HEK293 (cell line): ENCODE data around the gene KIAA1191.

Source experiments
- BCL11A ChIP-seq: fragments of 450-650 bp; formaldehyde crosslinking; IDR thresholded peaks from 2 replicates; pipeline ENCODE4 v1.5.1; 2016; ENCODE audit warnings: low read depth, missing biosample characterization, missing genetic modification characterization
- OSR2 ChIP-seq: fragments of 450-650 bp; formaldehyde crosslinking; IDR thresholded peaks from 2 replicates; pipeline ENCODE4 v1.5.1; 2016; ENCODE audit warnings: missing biosample characterization, missing genetic modification characterization
- YY2 ChIP-seq: fragments of 450-650 bp; formaldehyde crosslinking; IDR thresholded peaks from 2 replicates; pipeline ENCODE4 v1.5.1; 2016; ENCODE audit warnings: missing biosample characterization, missing genetic modification characterization
- ZFHX2 ChIP-seq: fragments of 450-650 bp; formaldehyde crosslinking; conservative IDR thresholded peaks from 2 replicates; pipeline ENCODE4 v1.5.1; 2016; ENCODE audit warnings: missing biosample characterization, missing genetic modification characterization
- ZFP37 ChIP-seq: fragments of 450-650 bp; formaldehyde crosslinking; IDR thresholded peaks from 2 replicates; pipeline ENCODE4 v1.5.1; 2016; ENCODE audit warnings: missing biosample characterization, missing genetic modification characterization
- ZNF121 ChIP-seq: fragments of 450-650 bp; formaldehyde crosslinking; IDR thresholded peaks from 2 replicates; pipeline ENCODE4 v1.5.1; 2016; ENCODE audit warnings: missing biosample characterization, missing genetic modification characterization
- ZNF132 ChIP-seq: fragments of 450-650 bp; formaldehyde crosslinking; IDR thresholded peaks from 2 replicates; pipeline ENCODE4 v1.5.1; 2017; ENCODE audit warnings: missing biosample characterization, missing genetic modification characterization, borderline replicate concordance
- ZNF223 ChIP-seq: fragments of 450-650 bp; formaldehyde crosslinking; IDR thresholded peaks from 2 replicates; pipeline ENCODE4 v1.5.1; 2016; ENCODE audit warnings: missing biosample characterization, missing genetic modification characterization
- ZNF426 ChIP-seq: fragments of 450-650 bp; formaldehyde crosslinking; IDR thresholded peaks from 2 replicates; pipeline ENCODE4 v1.5.1; 2017; ENCODE audit warnings: missing biosample characterization, missing genetic modification characterization, mild to moderate bottlenecking, inconsistent platforms, moderate library complexity
- ZNF473 ChIP-seq: fragments of 450-650 bp; formaldehyde crosslinking; IDR thresholded peaks from 2 replicates; pipeline ENCODE4 v1.5.1; 2017; ENCODE audit warnings: missing biosample characterization, missing genetic modification characterization
- ZNF549 ChIP-seq: fragments of 450-650 bp; IDR thresholded peaks from 2 replicates; pipeline ENCODE4 v1.5.1; 2018; ENCODE audit warnings: missing biosample characterization, missing genetic modification characterization, mild to moderate bottlenecking, inconsistent platforms, moderate library complexity
- ZNF561 ChIP-seq: fragments of 450-650 bp; IDR thresholded peaks from 2 replicates; pipeline ENCODE4 v1.5.1; 2018; ENCODE audit warnings: missing biosample characterization, missing genetic modification characterization, borderline replicate concordance
- ZNF624 ChIP-seq: fragments of 450-650 bp; formaldehyde crosslinking; IDR thresholded peaks from 2 replicates; pipeline ENCODE4 v1.5.1; 2017; ENCODE audit warnings: missing biosample characterization, missing genetic modification characterization
- ZNF707 ChIP-seq: fragments of 450-650 bp; formaldehyde crosslinking; IDR thresholded peaks from 2 replicates; pipeline ENCODE4 v1.5.1; 2016; ENCODE audit warnings: missing biosample characterization, missing genetic modification characterization
- ZNF76 ChIP-seq: fragments of 450-650 bp; formaldehyde crosslinking; IDR thresholded peaks from 2 replicates; pipeline ENCODE4; 2016; ENCODE audit warnings: low read depth, missing biosample characterization, missing genetic modification characterization, borderline replicate concordance
- TF ChIP-seq, protein P1 (sequence below): fragments of 450-650 bp; formaldehyde crosslinking; IDR thresholded peaks from 2 replicates; pipeline ENCODE4 v1.5.1; 2016; ENCODE audit warnings: missing biosample characterization, missing genetic modification characterization
- TF ChIP-seq, protein P2 (sequence below): fragments of 450-650 bp; formaldehyde crosslinking; IDR thresholded peaks from 2 replicates; pipeline ENCODE4 v1.5.1; 2017; ENCODE audit warnings: missing biosample characterization, missing genetic modification characterization
- TF ChIP-seq, protein P3 (sequence below): fragments of 450-650 bp; formaldehyde crosslinking; IDR thresholded peaks from 2 replicates; pipeline ENCODE4 v1.5.1; 2016; ENCODE audit warnings: missing biosample characterization, missing genetic modification characterization
- TF ChIP-seq, protein P4 (sequence below): fragments of 450-650 bp; formaldehyde crosslinking; IDR thresholded peaks from 2 replicates; pipeline ENCODE4 v1.5.1; 2016; ENCODE audit warnings: missing biosample characterization, missing genetic modification characterization
- TF ChIP-seq, protein P5 (sequence below): fragments of 450-650 bp; formaldehyde crosslinking; IDR thresholded peaks from 2 replicates; pipeline ENCODE4 v1.5.1; 2017; ENCODE audit warnings: missing biosample characterization, missing genetic modification characterization
- TF ChIP-seq, protein P6 (sequence below): fragments of 450-650 bp; formaldehyde crosslinking; IDR thresholded peaks from 2 replicates; pipeline ENCODE4 v1.5.1; 2016; ENCODE audit warnings: missing biosample characterization, missing genetic modification characterization
- TF ChIP-seq, protein P7 (sequence below): fragments of 450-650 bp; formaldehyde crosslinking; IDR thresholded peaks from 2 replicates; pipeline ENCODE4 v1.5.1; 2017; ENCODE audit warnings: missing biosample characterization, missing genetic modification characterization
- TF ChIP-seq, protein P8 (sequence below): fragments of 450-650 bp; formaldehyde crosslinking; IDR thresholded peaks from 2 replicates; pipeline ENCODE4 v1.5.1; 2016; ENCODE audit warnings: missing biosample characterization, missing genetic modification characterization

KIAA1191 gene

DNA sequence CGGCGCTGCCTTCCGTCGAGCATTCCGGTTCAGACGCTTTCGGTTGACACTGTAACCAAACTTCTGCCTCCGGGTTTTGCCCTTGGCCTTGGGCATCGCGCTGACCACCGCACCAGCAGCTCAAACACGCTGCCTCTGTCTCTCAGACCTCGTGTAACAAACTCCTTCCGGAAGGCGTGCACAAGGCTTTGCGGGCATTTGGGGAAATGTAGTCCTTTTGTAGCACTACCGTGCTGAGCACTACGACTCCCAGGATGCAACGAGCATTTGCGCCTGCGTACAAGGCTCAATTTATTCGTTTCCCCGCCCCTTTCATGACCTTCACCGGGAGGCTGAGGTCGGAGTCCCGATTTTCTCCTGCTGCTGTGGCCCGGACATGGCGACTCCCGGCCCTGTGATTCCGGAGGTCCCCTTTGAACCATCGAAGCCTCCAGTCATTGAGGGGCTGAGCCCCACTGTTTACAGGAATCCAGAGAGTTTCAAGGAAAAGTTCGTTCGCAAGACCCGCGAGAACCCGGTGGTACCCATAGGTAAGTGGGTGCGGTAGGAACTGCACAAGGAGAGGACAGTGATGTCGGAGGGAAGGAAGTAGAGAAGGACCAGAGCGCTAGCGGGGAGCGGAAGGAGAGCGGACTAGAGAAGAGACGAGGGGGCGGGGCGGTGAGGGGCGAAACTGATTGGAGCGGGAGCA lies 27.0 kb upstream of the KIAA1191 start, which contains the start of the genes HIGD2A and NOP16 (continued):
- TF ChIP-seq ZNF473 (tag by site-specific recombination) (no peak), YY2 (peak; percentile 95), ZNF561 (peak; percentile 97; the same call in 1 of the 2 replicates), ZNF426 (no peak), ZNF624 (tag by site-specific recombination) (no peak), ZNF707 (no peak), BCL11A (tag by site-specific recombination) (no peak), ZNF132 (tag by site-specific recombination) (no peak), ZFHX2 (tag by site-specific recombination) (peak; percentile 73), ZNF76 (tag by site-specific recombination) (peak; percentile 96), ZNF549 (tag by site-specific recombination) (no peak), ZNF223 (no peak), ZNF121 (tag by site-specific recombination) (peak; percentile 87), ZFP37 (peak; percentile 98), OSR2 (tag by site-specific recombination) (peak; percentile 53; the same call in 1 of the 2 replicates)
- TF ChIP-seq, protein P1, sequence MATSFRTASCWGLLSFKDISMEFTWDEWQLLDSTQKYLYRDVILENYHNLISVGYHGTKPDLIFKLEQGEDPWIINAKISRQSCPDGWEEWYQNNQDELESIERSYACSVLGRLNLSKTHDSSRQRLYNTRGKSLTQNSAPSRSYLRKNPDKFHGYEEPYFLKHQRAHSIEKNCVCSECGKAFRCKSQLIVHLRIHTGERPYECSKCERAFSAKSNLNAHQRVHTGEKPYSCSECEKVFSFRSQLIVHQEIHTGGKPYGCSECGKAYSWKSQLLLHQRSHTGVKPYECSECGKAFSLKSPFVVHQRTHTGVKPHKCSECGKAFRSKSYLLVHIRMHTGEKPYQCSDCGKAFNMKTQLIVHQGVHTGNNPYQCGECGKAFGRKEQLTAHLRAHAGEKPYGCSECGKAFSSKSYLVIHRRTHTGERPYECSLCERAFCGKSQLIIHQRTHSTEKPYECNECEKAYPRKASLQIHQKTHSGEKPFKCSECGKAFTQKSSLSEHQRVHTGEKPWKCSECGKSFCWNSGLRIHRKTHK (tag by site-specific recombination), result no peak
- TF ChIP-seq, protein P2, sequence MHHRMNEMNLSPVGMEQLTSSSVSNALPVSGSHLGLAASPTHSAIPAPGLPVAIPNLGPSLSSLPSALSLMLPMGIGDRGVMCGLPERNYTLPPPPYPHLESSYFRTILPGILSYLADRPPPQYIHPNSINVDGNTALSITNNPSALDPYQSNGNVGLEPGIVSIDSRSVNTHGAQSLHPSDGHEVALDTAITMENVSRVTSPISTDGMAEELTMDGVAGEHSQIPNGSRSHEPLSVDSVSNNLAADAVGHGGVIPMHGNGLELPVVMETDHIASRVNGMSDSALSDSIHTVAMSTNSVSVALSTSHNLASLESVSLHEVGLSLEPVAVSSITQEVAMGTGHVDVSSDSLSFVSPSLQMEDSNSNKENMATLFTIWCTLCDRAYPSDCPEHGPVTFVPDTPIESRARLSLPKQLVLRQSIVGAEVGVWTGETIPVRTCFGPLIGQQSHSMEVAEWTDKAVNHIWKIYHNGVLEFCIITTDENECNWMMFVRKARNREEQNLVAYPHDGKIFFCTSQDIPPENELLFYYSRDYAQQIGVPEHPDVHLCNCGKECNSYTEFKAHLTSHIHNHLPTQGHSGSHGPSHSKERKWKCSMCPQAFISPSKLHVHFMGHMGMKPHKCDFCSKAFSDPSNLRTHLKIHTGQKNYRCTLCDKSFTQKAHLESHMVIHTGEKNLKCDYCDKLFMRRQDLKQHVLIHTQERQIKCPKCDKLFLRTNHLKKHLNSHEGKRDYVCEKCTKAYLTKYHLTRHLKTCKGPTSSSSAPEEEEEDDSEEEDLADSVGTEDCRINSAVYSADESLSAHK (tag by site-specific recombination), result peak; percentile 81
- TF ChIP-seq, protein P3, sequence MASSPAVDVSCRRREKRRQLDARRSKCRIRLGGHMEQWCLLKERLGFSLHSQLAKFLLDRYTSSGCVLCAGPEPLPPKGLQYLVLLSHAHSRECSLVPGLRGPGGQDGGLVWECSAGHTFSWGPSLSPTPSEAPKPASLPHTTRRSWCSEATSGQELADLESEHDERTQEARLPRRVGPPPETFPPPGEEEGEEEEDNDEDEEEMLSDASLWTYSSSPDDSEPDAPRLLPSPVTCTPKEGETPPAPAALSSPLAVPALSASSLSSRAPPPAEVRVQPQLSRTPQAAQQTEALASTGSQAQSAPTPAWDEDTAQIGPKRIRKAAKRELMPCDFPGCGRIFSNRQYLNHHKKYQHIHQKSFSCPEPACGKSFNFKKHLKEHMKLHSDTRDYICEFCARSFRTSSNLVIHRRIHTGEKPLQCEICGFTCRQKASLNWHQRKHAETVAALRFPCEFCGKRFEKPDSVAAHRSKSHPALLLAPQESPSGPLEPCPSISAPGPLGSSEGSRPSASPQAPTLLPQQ (tag by site-specific recombination), result peak; percentile 96
- TF ChIP-seq, protein P4, sequence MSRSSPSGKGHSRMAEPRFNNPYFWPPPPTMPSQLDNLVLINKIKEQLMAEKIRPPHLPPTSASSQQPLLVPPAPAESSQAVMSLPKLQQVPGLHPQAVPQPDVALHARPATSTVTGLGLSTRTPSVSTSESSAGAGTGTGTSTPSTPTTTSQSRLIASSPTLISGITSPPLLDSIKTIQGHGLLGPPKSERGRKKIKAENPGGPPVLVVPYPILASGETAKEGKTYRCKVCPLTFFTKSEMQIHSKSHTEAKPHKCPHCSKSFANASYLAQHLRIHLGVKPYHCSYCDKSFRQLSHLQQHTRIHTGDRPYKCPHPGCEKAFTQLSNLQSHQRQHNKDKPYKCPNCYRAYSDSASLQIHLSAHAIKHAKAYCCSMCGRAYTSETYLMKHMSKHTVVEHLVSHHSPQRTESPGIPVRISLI (tag by site-specific recombination), result no peak
- TF ChIP-seq, protein P5, sequence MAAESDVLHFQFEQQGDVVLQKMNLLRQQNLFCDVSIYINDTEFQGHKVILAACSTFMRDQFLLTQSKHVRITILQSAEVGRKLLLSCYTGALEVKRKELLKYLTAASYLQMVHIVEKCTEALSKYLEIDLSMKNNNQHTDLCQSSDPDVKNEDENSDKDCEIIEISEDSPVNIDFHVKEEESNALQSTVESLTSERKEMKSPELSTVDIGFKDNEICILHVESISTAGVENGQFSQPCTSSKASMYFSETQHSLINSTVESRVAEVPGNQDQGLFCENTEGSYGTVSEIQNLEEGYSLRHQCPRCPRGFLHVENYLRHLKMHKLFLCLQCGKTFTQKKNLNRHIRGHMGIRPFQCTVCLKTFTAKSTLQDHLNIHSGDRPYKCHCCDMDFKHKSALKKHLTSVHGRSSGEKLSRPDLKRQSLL (tag by site-specific recombination), result no peak
- TF ChIP-seq, protein P6, sequence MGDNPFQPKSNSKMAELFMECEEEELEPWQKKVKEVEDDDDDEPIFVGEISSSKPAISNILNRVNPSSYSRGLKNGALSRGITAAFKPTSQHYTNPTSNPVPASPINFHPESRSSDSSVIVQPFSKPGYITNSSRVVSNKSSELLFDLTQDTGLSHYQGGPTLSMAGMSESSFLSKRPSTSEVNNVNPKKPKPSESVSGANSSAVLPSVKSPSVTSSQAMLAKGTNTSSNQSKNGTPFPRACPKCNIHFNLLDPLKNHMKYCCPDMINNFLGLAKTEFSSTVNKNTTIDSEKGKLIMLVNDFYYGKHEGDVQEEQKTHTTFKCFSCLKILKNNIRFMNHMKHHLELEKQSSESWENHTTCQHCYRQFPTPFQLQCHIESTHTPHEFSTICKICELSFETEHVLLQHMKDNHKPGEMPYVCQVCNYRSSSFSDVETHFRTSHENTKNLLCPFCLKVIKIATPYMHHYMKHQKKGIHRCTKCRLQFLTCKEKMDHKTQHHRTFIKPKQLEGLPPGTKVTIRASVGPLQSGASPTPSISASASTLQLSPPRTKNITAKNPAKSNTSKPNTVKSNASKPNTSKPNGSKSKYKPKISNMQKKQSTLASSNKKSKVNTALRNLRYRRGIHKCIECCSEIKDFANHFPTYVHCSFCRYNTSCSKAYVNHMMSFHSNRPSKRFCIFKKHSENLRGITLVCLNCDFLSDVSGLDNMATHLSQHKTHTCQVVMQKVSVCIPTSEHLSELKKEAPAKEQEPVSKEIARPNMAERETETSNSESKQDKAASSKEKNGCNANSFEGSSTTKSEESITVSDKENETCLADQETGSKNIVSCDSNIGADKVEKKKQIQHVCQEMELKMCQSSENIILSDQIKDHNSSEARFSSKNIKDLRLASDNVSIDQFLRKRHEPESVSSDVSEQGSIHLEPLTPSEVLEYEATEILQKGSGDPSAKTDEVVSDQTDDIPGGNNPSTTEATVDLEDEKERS, result peak; percentile 95
- TF ChIP-seq, protein P7, sequence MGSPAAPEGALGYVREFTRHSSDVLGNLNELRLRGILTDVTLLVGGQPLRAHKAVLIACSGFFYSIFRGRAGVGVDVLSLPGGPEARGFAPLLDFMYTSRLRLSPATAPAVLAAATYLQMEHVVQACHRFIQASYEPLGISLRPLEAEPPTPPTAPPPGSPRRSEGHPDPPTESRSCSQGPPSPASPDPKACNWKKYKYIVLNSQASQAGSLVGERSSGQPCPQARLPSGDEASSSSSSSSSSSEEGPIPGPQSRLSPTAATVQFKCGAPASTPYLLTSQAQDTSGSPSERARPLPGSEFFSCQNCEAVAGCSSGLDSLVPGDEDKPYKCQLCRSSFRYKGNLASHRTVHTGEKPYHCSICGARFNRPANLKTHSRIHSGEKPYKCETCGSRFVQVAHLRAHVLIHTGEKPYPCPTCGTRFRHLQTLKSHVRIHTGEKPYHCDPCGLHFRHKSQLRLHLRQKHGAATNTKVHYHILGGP, result no peak
- TF ChIP-seq, protein P8, sequence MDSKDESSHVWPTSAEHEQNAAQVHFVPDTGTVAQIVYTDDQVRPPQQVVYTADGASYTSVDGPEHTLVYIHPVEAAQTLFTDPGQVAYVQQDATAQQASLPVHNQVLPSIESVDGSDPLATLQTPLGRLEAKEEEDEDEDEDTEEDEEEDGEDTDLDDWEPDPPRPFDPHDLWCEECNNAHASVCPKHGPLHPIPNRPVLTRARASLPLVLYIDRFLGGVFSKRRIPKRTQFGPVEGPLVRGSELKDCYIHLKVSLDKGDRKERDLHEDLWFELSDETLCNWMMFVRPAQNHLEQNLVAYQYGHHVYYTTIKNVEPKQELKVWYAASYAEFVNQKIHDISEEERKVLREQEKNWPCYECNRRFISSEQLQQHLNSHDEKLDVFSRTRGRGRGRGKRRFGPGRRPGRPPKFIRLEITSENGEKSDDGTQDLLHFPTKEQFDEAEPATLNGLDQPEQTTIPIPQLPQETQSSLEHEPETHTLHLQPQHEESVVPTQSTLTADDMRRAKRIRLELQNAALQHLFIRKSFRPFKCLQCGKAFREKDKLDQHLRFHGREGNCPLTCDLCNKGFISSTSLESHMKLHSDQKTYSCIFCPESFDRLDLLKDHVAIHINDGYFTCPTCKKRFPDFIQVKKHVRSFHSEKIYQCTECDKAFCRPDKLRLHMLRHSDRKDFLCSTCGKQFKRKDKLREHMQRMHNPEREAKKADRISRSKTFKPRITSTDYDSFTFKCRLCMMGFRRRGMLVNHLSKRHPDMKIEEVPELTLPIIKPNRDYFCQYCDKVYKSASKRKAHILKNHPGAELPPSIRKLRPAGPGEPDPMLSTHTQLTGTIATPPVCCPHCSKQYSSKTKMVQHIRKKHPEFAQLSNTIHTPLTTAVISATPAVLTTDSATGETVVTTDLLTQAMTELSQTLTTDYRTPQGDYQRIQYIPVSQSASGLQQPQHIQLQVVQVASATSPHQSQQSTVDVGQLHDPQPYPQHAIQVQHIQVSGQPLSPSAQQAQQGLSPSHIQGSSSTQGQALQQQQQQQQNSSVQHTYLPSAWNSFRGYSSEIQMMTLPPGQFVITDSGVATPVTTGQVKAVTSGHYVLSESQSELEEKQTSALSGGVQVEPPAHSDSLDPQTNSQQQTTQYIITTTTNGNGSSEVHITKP (tag by site-specific recombination), result peak; percentile 76
